IPS-11a (cell line): ENCODE data around the gene SND1.
"Not testable (repeated sequence)": the region's sequence is repeated elsewhere in the genome, so short reads cannot be mapped to it uniquely, and the experiment has no call there.

Experiments
- H3K4me3 ChIP-seq: one replicate; pipeline ENCODE4 v1.5.1; 2013; ENCODE audit warnings: low read depth, low read length, control low read depth

The SND1 gene

DNA sequence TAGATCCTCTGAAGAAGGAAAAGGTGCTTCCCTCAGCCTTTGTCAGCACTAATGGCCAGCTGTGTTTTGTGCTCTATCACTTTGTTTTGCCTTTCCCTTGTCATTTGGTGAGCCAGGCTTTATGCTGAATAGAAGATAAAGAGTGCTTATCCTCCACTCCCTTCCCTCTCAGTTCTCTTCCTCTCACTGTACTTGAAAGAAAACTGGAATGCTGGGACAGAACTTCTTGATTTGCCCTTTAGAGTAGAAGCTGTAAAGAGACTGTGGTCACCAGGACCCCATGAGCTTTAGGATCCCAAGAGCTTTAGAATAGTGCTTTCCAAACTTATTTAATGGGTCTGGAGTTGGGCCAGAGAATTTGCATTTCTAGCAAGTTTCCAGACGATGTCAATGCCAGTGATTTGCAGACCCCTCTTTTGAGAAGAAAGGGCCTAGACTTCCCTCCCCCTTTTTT, 297.8 kb downstream of the SND1 start:
- H3K4me3 ChIP-seq: no peak overlapping the region

- H3K4me3 ChIP-seq: no peak overlapping the region
Observed at GRCh38 chr7:127950233-127950935, 298.4 kb downstream of the SND1 start.

GRCh38 chr7:127953423-127954356, 301.7 kb downstream of the SND1 start:
- H3K4me3 ChIP-seq: no peak overlapping the region

DNA sequence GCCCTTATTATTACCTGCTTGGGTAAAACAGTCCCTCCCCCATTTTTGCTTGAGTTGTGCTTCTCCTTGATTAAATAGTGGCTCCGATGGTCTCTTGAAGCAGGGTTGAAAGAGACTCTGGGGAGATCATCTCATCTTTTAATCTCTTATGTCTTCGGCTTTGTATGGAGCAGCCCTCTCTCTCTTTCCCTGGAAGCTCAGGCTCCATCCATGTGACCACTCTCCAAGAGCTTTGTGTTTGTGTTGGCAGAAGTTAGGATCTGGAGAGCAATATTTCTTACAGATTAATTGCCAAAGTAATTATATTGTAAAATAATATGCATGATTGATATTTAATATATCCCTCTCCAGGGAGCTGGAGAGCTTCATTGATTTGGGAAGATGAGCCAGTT, 302.4 kb downstream of the SND1 start:
- H3K4me3 ChIP-seq: no peak overlapping the region

- H3K4me3 ChIP-seq: no peak overlapping the region
Observed at GRCh38 chr7:127955051-127955531, 303.1 kb downstream of the SND1 start.

DNA sequence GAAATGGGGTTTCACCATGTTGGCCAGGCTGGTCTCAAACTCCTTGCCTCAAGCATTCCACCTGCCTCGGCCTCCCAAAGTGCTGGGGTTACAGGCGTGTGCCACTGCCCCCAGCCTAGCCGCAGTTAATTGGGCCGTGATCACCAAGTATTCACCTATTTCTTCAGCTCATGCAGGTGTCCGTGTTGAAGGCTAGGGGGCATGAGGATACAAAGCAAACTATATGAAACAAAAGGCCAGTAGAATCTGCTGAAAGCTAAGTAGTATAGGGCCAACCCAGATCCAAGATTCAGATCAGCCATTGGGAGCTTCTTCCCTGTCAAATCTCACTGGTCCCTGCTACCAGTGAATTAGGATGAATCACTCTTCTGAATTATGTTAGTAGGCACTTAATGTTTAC, 305.9 kb downstream of the SND1 start:
- H3K4me3 ChIP-seq: no peak overlapping the region

- H3K4me3 ChIP-seq: no peak overlapping the region
Observed at GRCh38 chr7:127959770-127960169, 307.8 kb downstream of the SND1 start.

DNA sequence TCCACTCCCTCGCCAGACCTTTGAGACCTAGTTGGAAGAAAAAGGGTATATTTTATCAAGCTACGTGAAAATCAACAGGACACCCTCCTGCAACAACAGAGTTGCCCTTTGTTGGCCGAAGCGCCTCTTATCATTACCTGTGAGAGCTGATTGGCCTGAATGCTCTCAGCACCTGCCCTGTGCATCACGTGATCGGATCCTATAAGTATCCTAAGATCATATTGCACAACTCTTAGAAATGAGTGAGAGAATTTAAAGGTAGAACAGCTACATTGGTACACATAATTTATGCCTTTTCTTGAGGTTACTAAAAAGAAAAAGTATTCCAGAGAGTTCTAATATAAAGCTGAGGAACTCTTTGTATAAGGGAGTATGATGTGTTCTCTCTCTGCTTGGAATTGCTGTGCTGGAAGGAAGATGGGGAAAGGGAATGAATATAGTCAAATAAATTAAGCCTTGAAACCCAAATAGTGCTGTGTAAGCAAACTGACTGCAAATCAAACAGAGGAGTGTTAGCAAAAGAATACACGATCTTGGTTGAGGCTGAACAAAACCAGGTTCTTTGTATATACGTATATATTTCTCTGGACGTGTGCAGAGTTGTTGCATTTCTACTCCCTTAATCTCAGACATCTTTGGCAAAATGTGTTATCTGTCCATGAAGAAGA, 309.9 kb downstream of the SND1 start:
- H3K4me3 ChIP-seq: no peak overlapping the region

- H3K4me3 ChIP-seq: no peak overlapping the region
Observed at GRCh38 chr7:127962589-127963361, 310.8 kb downstream of the SND1 start.

- H3K4me3 ChIP-seq: not testable (repeated sequence)
Observed at GRCh38 chr7:127963850-127964249, 311.9 kb downstream of the SND1 start.

DNA sequence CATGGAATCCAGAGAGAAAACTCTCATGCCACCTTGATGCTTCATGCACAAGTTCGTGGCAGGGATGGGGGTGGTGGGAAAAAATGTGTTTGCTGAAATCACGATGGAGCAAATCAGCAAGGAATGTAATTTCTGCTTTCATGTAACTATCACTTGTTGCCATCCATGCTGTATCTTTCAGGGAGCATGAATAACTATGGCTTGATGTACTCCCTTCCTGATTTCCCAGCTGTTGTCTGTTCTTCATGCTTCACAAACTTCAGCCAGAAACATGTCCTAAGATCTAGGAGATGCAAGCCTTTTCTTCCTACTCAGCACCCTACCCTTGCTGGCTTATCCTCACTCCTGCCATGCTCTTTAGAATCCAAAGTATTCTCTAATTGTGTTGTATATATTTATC, 315.3 kb downstream of the SND1 start:
- no peak overlapping the region for H3K4me3 ChIP-seq

DNA sequence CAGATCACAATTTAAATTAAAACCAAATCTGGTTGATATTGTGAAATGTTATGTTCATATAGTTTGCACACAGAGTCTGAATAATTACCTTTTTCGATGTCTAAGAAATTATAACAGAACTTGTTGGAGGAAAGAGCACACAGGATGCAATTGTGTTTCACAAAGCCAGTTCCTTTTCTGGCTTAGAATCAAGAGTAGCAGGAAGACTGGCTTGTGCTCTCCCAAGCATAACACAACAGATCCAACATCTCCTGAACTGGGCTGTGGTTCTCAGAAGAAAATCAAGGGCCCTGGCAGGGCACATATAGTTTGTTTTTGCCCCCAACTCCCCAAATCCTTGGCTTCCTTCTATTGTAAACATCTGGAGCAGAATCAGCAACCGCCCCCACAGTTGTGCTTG, 316.6 kb downstream of the SND1 start:
- H3K4me3 ChIP-seq: no peak overlapping the region

GRCh38 chr7:127973832-127974231, 321.8 kb downstream of the SND1 start:
- H3K4me3 ChIP-seq: no peak overlapping the region

- H3K4me3 ChIP-seq: no peak overlapping the region
Observed at GRCh38 chr7:127974446-127975035, 322.5 kb downstream of the SND1 start.

DNA sequence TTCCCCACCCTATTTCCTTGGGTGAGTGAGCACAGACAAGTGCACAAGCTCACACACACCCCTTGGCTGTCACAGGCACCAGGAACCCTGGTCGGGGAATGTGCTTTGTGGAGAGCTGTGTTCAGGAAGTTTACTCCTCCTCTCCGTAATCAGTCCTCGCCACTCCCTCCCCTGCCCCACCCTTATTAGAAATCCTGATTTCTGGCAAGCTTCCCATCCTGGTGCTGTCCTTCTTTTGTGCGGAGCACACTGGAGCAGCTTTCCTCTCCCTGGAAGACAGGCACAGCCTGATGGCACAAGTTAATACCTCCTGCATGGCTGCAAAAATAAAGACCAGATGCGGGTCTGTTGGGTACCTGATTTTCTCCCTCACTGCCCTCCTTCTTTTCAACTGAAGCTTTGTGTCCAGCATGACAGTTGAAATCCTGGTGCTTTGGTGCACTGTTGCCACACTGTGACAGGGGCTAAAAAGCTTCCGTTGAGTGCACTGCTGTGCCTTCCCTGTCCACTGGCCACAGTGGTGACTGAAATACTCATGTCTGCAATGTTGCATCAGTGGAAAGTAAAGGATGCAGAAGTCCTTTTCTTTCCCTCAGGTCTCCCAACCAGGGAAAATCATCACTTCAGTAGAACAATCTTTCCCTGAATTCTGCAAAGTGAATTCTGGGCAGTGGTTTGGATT, 324.2 kb downstream of the SND1 start:
- H3K4me3 ChIP-seq: no peak overlapping the region

GRCh38 chr7:127976738-127977120, 324.7 kb downstream of the SND1 start:
- no peak overlapping the region for H3K4me3 ChIP-seq

DNA sequence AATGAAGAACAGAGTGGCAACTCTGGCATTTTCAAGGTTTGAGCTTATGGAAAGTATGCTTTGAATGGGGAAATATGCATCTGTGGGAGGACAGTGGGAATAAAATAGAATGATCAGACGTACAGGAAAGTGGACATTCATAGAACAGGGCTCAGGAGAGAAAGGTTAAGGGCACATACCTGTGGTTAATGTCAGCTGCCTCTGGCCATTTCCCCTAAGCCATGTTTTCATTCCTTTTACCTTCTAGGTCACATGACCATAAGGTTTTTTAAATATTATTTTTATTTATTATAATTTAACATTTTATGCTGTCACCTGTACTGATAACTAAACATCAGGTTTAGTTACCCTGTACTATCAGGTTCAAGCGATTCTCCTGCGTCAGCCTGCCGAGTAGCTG, 326.4 kb downstream of the SND1 start:
- H3K4me3 ChIP-seq: no peak overlapping the region

DNA sequence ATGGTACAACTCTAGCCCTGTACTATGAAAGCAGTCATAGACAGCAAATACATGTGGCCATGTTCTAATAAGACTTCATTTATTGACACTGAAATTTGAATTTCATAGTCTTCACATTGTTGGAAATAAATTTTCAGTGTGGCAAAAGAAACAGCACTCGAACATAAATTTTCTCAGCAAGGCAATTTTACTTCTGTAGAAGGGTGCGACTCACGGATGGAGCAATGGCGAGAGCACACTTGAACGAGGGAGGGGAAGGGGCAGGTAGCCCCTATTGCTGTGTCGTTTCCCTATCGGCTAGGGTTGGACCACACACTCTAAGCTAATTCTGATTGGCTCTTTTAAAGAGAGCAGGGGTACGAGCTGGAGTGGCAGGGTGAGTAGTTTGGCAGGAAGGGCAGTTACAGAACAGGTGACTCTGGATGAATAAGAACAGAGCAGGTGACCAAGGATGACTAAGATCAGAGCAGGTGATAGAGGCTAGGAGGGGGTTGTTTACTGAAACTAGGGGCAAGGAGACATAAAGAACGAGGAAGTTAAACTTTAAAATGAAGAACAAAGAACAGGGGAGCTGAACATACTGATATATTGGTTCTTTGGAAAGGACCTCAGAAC, 327.2 kb downstream of the SND1 start:
- H3K4me3 ChIP-seq: no peak overlapping the region

DNA sequence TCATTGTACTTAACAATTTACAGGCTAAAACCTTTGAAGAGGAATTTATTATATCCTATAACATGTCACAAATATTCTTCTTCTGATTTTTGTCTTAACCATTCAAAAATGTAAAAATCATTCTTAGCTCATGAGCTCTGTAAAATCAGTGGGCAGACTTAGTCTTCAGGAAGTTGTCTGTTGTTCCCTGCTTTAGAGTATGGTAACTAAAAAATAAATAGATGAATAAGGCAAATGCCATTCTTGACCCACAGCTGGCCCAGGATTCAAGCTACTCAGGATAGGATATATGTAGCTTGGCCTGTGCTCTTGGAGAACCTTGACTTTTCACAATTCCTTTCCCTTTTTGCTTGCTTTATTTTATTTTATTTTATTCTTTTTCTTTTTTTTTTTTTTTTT, 327.7 kb downstream of the SND1 start:
- no peak overlapping the region for H3K4me3 ChIP-seq
